Measurements from ENCODE around the gene MSS51.

DNA sequence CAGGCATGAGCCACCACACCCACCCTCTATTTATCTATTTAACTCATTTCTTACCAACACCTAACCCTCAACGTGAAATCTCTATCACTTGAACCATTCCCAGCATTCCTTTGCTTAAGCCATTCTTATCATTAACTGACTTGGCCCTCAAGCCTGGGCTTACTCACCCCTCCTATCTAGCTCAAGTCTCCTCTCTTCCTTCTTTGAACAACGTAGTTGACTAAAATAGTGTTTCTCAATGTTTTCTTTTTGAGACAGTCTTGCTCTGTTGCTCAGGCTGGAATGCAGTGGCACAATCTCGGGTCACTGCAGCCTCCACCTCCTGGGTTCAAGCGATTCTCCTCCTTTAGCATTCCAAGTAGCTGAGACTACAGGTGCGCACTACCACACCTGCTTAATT, 26.5 kb downstream of the MSS51 start:
- TF ChIP-seq, protein P1, sequence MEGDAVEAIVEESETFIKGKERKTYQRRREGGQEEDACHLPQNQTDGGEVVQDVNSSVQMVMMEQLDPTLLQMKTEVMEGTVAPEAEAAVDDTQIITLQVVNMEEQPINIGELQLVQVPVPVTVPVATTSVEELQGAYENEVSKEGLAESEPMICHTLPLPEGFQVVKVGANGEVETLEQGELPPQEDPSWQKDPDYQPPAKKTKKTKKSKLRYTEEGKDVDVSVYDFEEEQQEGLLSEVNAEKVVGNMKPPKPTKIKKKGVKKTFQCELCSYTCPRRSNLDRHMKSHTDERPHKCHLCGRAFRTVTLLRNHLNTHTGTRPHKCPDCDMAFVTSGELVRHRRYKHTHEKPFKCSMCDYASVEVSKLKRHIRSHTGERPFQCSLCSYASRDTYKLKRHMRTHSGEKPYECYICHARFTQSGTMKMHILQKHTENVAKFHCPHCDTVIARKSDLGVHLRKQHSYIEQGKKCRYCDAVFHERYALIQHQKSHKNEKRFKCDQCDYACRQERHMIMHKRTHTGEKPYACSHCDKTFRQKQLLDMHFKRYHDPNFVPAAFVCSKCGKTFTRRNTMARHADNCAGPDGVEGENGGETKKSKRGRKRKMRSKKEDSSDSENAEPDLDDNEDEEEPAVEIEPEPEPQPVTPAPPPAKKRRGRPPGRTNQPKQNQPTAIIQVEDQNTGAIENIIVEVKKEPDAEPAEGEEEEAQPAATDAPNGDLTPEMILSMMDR (IDR thresholded peaks at IDR 0.05), result no peak
- TF ChIP-seq POLR2A (IDR thresholded peaks at IDR 0.05), result no peak
- no peak for TF ChIP-seq EP300 (IDR thresholded peaks at IDR 0.05; ENCODE audit: low read depth)
- TF ChIP-seq POLR2AphosphoS5 (IDR thresholded peaks at IDR 0.05), result no peak

Data from transverse colon (tissue), 4 donors.